ENCODE measurements around the gene SOX15.

DNA sequence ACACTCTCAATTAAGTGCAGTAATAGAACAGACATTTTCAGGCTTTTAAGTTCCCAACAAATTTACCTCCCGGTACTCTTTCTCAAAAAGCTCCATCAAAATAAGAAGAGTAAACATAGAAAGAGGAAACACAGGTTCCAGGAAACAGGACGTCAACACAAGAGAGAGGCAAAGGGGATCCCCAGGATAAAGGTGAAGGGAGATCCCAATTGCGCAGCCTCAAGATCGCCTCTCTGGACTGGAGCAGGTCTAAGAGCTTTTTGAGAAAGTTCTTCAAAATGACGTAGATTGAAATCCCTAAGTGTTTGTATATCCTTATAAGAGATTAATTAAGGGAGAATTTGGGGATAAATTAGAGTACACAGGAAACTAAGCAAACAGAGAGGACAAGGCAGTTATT lies 28.7 kb upstream of the SOX15 start:
- TF ChIP-seq, protein P1, sequence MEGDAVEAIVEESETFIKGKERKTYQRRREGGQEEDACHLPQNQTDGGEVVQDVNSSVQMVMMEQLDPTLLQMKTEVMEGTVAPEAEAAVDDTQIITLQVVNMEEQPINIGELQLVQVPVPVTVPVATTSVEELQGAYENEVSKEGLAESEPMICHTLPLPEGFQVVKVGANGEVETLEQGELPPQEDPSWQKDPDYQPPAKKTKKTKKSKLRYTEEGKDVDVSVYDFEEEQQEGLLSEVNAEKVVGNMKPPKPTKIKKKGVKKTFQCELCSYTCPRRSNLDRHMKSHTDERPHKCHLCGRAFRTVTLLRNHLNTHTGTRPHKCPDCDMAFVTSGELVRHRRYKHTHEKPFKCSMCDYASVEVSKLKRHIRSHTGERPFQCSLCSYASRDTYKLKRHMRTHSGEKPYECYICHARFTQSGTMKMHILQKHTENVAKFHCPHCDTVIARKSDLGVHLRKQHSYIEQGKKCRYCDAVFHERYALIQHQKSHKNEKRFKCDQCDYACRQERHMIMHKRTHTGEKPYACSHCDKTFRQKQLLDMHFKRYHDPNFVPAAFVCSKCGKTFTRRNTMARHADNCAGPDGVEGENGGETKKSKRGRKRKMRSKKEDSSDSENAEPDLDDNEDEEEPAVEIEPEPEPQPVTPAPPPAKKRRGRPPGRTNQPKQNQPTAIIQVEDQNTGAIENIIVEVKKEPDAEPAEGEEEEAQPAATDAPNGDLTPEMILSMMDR (conservative IDR thresholded peaks at IDR 0.05; ENCODE audit: low read depth, low read length), result no peak
- TF ChIP-seq RCOR1 (IDR thresholded peaks at IDR 0.05; ENCODE audit: insufficient replicate concordance, low read length), result no peak
- no peak for TF ChIP-seq FOS (IDR thresholded peaks at IDR 0.05; ENCODE audit: low read depth, low read length)
- no peak for TF ChIP-seq SMC3 (IDR thresholded peaks at IDR 0.05; ENCODE audit: low read depth, low read length)
- no peak for TF ChIP-seq MAFK (IDR thresholded peaks at IDR 0.05; ENCODE audit: low read depth, low read length)
- TF ChIP-seq POLR2A (IDR thresholded peaks at IDR 0.05; ENCODE audit: low read depth, low read length), result no peak
- TF ChIP-seq BHLHE40 (IDR thresholded peaks at IDR 0.05; ENCODE audit: low read depth, low read length), result no peak
- TF ChIP-seq, protein P2, sequence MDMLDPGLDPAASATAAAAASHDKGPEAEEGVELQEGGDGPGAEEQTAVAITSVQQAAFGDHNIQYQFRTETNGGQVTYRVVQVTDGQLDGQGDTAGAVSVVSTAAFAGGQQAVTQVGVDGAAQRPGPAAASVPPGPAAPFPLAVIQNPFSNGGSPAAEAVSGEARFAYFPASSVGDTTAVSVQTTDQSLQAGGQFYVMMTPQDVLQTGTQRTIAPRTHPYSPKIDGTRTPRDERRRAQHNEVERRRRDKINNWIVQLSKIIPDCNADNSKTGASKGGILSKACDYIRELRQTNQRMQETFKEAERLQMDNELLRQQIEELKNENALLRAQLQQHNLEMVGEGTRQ (IDR thresholded peaks at IDR 0.05; ENCODE audit: low read depth, low read length), result no peak
- TF ChIP-seq RFX5 (IDR thresholded peaks at IDR 0.05; ENCODE audit: low read depth, low read length), result no peak
- TF ChIP-seq RAD21 (IDR thresholded peaks at IDR 0.05; ENCODE audit: low read length), result no peak
- no peak for TF ChIP-seq MAZ (IDR thresholded peaks at IDR 0.05; ENCODE audit: borderline replicate concordance, low read depth, low read length)
- TF ChIP-seq NFE2L2 (IDR thresholded peaks at IDR 0.05; ENCODE audit: low read depth, low read length), result no peak
- no peak for TF ChIP-seq CEBPB (IDR thresholded peaks at IDR 0.05; ENCODE audit: low read depth, low read length)
